Stomach (tissue), 9 donors: ENCODE data around the gene ROBO1. TPM values are rescaled to one million over a fixed set of nuclear protein-coding genes. Genes with fewer than 3 reads are reported as not detected.
"Not testable (repeated sequence)": the region's sequence is repeated elsewhere in the genome, so short reads cannot be mapped to it uniquely, and the experiment has no call there.

Source experiments
- DNase-seq, 2 donors: peaks; one replicate each; pipeline versions ENCODE4 v3.0.0 to v3.0.0-alpha.2; 2013 to 2019
- H3K27ac ChIP-seq, 5 donors: fragments of 200-600 bp in 4 of 5; sonication (generic) in 4 of 5; one replicate each; pipeline ENCODE4 v1.5.1; 2013 to 2019; ENCODE audit warnings: mild to moderate bottlenecking in 1 of 5, moderate library complexity in 1 of 5
- H3K27me3 ChIP-seq, 3 donors: fragments of 200-600 bp; sonication (generic); one replicate each; pipeline ENCODE4 v1.5.1; 2017 to 2019; ENCODE audit warnings: mixed run types in 1 of 3
- H3K36me3 ChIP-seq, 4 donors: fragments of 200-600 bp; sonication (generic); 1 replicate in 3 of 4; 2 replicates in 1 of 4; pipeline ENCODE4 v1.5.1; 2016 to 2019
- H3K4me1 ChIP-seq, 4 donors: fragments of 200-600 bp; sonication (generic); one replicate each; pipeline ENCODE4 v1.5.1; 2016 to 2019
- H3K4me3 ChIP-seq, 4 donors: fragments of 200-600 bp; sonication (generic) in 3 of 4; one replicate each; pipeline ENCODE4 v1.5.1; 2016 to 2019; ENCODE audit warnings: mild to moderate bottlenecking in 1 of 4
- H3K9me3 ChIP-seq, 4 donors: fragments of 200-600 bp; sonication (generic); one replicate each; pipeline ENCODE4 v1.5.1; 2016 to 2019
- CTCF ChIP-seq, 7 experiments: fragments of 450-650 bp in 4 of 7; fragments of 200-600 bp in 3 of 7; sonication (generic) in 3 of 7; IDR thresholded peaks; one replicate each; pipeline ENCODE4 v1.5.1; 2016 to 2019; ENCODE audit warnings: antibody characterized with exemption in 7 of 7, control low read depth in 2 of 7, mild to moderate bottlenecking in 1 of 7
- EP300 ChIP-seq: sonication (generic); formaldehyde crosslinking; IDR thresholded peaks from one replicate; pipeline ENCODE4 v1.6.1; 2017; ENCODE audit warnings: antibody characterized with exemption
- POLR2A ChIP-seq, 4 donors: fragments of 450-650 bp; IDR thresholded peaks; one replicate each; pipeline ENCODE4 v1.6.1; 2016; ENCODE audit warnings: antibody characterized with exemption in 4 of 4, control low read depth in 2 of 4, mild to moderate bottlenecking in 1 of 4, moderate library complexity in 1 of 4
- POLR2AphosphoS5 ChIP-seq, 3 donors: sonication (generic); formaldehyde crosslinking; IDR thresholded peaks; one replicate each; pipeline ENCODE4 v1.6.1; 2016; ENCODE audit warnings: antibody characterized with exemption in 3 of 3
- WGBS, 5 donors: extraction: QIAGEN DNeasy Blood & Tissue Kit in 3 of 5; methylation state at CpG; one replicate each; pipeline versions ENCODE4 v1.1.5 to v1.1.7; 2013 to 2018; 5-methylcytosine and 5-hydroxymethylcytosine counted together
- intact Hi-C: fragments of 100-400 bp; cut with DNase I; formaldehyde crosslinking; loops from one replicate; pipeline ENCODE4 v1.15.1; 2023; ENCODE audit warnings: low total_unique reads
- polyA plus RNA-seq, 3 donors: library from polyadenylated mRNA; stranded (reverse); fragments of 200-250 nt; gene quantifications; one replicate each; pipeline ENCODE4 v1.2.3, GENCODE V29; 2013
- total RNA-seq, 5 donors: library from RNA; depleted of rRNA; stranded (reverse); fragments of >200 nt; gene quantifications; one replicate each; pipeline versions ENCODE4 v1.1.0 to v1.2.3, GENCODE V29; 2014 to 2016
- donor health status: healthy with polysubstance abuse.
- donor health status: Bipolar disorder and iron deficiency.
- donor health status: healthy.

The ROBO1 gene
- total and polyA plus RNA-seq, 8 donors: 2.0 to 174 (median 4.5) TPM

- DNase-seq: no peak
- WGBS, 5 donors: 82 to 90% (median 84%) methylated on average over 1 of the region's 1 CpG
- intact Hi-C loops: no loop called here
Measured at GRCh38 chr3:78751266-78751665, 1016.5 kb downstream of the ROBO1 start.

DNA sequence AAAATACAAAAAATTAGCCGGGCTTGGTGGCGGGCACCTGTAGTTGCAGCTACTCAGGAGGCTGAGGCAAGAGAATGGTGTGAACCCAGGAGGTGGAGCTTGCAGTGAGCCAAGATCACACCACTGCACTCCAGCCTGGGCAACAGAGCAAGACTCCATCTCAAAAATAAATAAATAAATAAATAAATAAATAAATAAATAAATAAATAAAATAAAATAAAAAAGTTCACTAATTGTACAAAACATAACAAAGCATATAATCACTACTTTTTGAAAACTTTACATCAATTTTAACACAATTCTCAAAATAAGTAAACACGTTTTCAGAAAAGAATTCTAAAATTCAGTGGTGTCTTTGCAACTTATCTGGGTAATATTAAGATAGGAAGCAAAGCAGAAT is 1017.5 kb downstream of the ROBO1 start:
- H3K36me3 ChIP-seq, H3K4me3 ChIP-seq, H3K27ac ChIP-seq, DNase-seq, H3K9me3 ChIP-seq, H3K27me3 ChIP-seq, intact Hi-C loops, H3K4me1 ChIP-seq: not testable (repeated sequence)
- WGBS, 5 donors: 77 to 98% (median 94%) methylated on average over 3 of the region's 3 CpGs

More at GRCh38 chr3:78751266-78751665, 1016.5 kb downstream of the ROBO1 start:
- no peaks in the 10 kb centered on the region for H3K36me3 ChIP-seq
- H3K4me3 ChIP-seq: no peak overlapping the region
- H3K4me1 ChIP-seq: no peaks in the 10 kb centered on the region
- H3K27ac ChIP-seq: no peak overlapping the region
- H3K9me3 ChIP-seq: no peaks in the 10 kb centered on the region
- H3K27me3 ChIP-seq: no peaks in the 10 kb centered on the region
- no peak for TF ChIP-seq POLR2A (IDR thresholded peaks at IDR 0.05)
- TF ChIP-seq CTCF (IDR thresholded peaks at IDR 0.05): no peak
- TF ChIP-seq POLR2AphosphoS5 (IDR thresholded peaks at IDR 0.05): no peak
- TF ChIP-seq EP300: no peak

- intact Hi-C loops: no loop called here
- TF ChIP-seq CTCF (IDR thresholded peaks at IDR 0.05) (no peak), POLR2A (IDR thresholded peaks at IDR 0.05) (no peak), EP300 (no peak), POLR2AphosphoS5 (IDR thresholded peaks at IDR 0.05) (no peak)
- H3K9me3 ChIP-seq: no peaks in the 10 kb centered on the region
- no peak overlapping the region for H3K4me3 ChIP-seq
- DNase-seq: no peak
- no peak overlapping the region for H3K27ac ChIP-seq
- H3K27me3 ChIP-seq: no peaks in the 10 kb centered on the region
- H3K36me3 ChIP-seq: no peaks in the 10 kb centered on the region
- H3K4me1 ChIP-seq: no peaks in the 10 kb centered on the region
Measured at GRCh38 chr3:78749056-78749455, 1018.7 kb downstream of the ROBO1 start.

- no peak for DNase-seq
- WGBS, 5 donors: 77 to 89% (median 85%) methylated on average over 5 of the region's 5 CpGs
- Histone ChIP-seq H3K27ac (no peak overlapping the region), H3K4me3 (no peak overlapping the region), H3K4me1 (no peaks in the 10 kb centered on the region), H3K9me3 (no peaks in the 10 kb centered on the region), H3K27me3 (no peaks in the 10 kb centered on the region), H3K36me3 (no peaks in the 10 kb centered on the region)
- intact Hi-C loops: no loop called here
- TF ChIP-seq CTCF (IDR thresholded peaks at IDR 0.05) (no peak), POLR2AphosphoS5 (IDR thresholded peaks at IDR 0.05) (no peak), POLR2A (IDR thresholded peaks at IDR 0.05) (no peak), EP300 (no peak)
Measured at GRCh38 chr3:78745847-78746246, 1022.0 kb downstream of the ROBO1 start.

DNA sequence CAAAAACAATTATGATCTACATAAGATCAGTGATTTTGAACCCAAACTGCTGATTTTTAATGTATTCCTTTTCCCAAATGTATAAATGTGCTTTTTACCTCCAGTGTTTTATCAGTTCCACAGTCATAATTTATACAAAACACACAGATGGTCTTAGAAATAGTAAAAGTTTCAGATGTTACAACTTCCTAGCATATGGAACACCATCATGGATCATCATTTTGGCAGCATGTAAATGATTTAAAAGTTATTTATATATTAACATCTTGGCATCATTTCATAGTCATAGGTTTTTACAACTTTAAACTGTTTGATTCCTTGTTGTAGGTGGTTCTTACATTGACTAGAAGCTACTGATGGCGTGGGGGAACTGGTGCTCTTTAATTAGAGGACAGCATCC is 1025.3 kb downstream of the ROBO1 start:
- H3K36me3 ChIP-seq: no peaks in the 10 kb centered on the region
- DNase-seq: no peak
- 90 to 100% (median 97%) methylated on average over 1 of the region's 1 CpG for WGBS, 5 donors
- TF ChIP-seq CTCF (IDR thresholded peaks at IDR 0.05) (no peak), POLR2AphosphoS5 (IDR thresholded peaks at IDR 0.05) (no peak), EP300 (no peak), POLR2A (IDR thresholded peaks at IDR 0.05) (no peak)
- H3K27ac ChIP-seq: no peak overlapping the region
- H3K4me1 ChIP-seq: no peaks in the 10 kb centered on the region
- no peaks in the 10 kb centered on the region for H3K9me3 ChIP-seq
- intact Hi-C loops: no loop called here
- no peaks in the 10 kb centered on the region for H3K27me3 ChIP-seq
- no peak overlapping the region for H3K4me3 ChIP-seq
